ENCODE data around the gene RCC1.

DNA sequence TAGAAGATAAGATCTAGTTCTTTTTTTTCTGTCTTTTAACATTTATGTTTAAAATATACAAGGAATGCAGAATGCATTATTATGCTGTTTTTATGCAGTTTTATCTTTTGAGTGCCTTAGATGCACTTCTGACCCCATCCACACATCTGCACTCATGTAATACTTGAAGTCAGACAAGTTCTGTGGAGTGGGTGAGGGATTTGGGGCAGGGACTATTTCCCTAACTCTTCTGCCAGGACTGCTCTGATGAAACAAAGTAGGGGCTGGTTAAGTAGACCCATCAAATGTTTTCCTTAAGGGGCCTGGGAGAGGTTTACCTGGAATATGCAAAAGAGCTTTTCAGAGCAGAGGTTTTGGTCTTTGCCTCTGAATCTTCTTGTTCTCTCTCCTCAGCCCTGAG lies 58.5 kb downstream of the RCC1 start:
- no peak for TF ChIP-seq EZH2 (IDR thresholded peaks at IDR 0.05; ENCODE audit: insufficient read depth, low read length)
- TF ChIP-seq, protein P1, sequence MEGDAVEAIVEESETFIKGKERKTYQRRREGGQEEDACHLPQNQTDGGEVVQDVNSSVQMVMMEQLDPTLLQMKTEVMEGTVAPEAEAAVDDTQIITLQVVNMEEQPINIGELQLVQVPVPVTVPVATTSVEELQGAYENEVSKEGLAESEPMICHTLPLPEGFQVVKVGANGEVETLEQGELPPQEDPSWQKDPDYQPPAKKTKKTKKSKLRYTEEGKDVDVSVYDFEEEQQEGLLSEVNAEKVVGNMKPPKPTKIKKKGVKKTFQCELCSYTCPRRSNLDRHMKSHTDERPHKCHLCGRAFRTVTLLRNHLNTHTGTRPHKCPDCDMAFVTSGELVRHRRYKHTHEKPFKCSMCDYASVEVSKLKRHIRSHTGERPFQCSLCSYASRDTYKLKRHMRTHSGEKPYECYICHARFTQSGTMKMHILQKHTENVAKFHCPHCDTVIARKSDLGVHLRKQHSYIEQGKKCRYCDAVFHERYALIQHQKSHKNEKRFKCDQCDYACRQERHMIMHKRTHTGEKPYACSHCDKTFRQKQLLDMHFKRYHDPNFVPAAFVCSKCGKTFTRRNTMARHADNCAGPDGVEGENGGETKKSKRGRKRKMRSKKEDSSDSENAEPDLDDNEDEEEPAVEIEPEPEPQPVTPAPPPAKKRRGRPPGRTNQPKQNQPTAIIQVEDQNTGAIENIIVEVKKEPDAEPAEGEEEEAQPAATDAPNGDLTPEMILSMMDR (IDR thresholded peaks at IDR 0.05; ENCODE audit: insufficient read depth, low read depth, low read length) = no peak
